HG03432 (cell line): Measurements from ENCODE around the gene TNS4.

Experiments used
- ATAC-seq: cut with Tn5 transposase; IDR thresholded peaks from one replicate; pipeline ENCODE4 v1.9.1; 2021; ENCODE audit warnings: mild to moderate bottlenecking, moderate library complexity; ENCODE audit not compliant: unreplicated experiment

TNS4 gene

GRCh38 chr17:40495140-40495539, 6.3 kb downstream of the TNS4 start:
- no peak for ATAC-seq

GRCh38 chr17:40493697-40494096, 7.7 kb downstream of the TNS4 start:
- ATAC-seq: no peak

- ATAC-seq: no peak
These were observed 9.9 kb downstream of the TNS4 start for GRCh38 chr17:40491486-40491885.

GRCh38 chr17:40490982-40491381, 10.4 kb downstream of the TNS4 start:
- ATAC-seq: no peak

- ATAC-seq: no peak
These were observed 11.1 kb downstream of the TNS4 start for GRCh38 chr17:40490289-40490853.

GRCh38 chr17:40487371-40488020, 13.9 kb downstream of the TNS4 start:
- ATAC-seq: no peak

GRCh38 chr17:40486522-40487370, 14.7 kb downstream of the TNS4 start:
- ATAC-seq: no peak

GRCh38 chr17:40485851-40486521, 15.4 kb downstream of the TNS4 start:
- no peak for ATAC-seq

GRCh38 chr17:40484973-40485530, 16.4 kb downstream of the TNS4 start:
- ATAC-seq: no peak

GRCh38 chr17:40484285-40484972, 17.0 kb downstream of the TNS4 start:
- ATAC-seq: no peak

GRCh38 chr17:40483679-40484078, 17.7 kb downstream of the TNS4 start:
- ATAC-seq: no peak

GRCh38 chr17:40482722-40483121, 18.7 kb downstream of the TNS4 start:
- ATAC-seq: no peak

GRCh38 chr17:40481106-40481505, 20.3 kb downstream of the TNS4 start:
- ATAC-seq: no peak

GRCh38 chr17:40480501-40481003, 20.9 kb downstream of the TNS4 start:
- no peak for ATAC-seq

GRCh38 chr17:40479754-40480480, 21.5 kb downstream of the TNS4 start:
- no peak for ATAC-seq

GRCh38 chr17:40478486-40478885, 22.9 kb downstream of the TNS4 start:
- ATAC-seq: no peak

- no peak for ATAC-seq
These were observed 23.6 kb downstream of the TNS4 start for GRCh38 chr17:40477796-40478195.

GRCh38 chr17:40475234-40475908, 26.1 kb downstream of the TNS4 start:
- ATAC-seq: no peak

GRCh38 chr17:40474419-40475002, 26.9 kb downstream of the TNS4 start:
- ATAC-seq: no peak
